ENCODE measurements around the gene UTP15.

GRCh38 chr5:73528248-73528647, 37.3 kb upstream of the UTP15 start:
- no peak for TF ChIP-seq CTCF (conservative IDR thresholded peaks at IDR 0.05; ENCODE audit: low read length)
- no peak for TF ChIP-seq EZH2phosphoT487 (IDR thresholded peaks at IDR 0.05; ENCODE audit: borderline replicate concordance, low read depth, low read length)

Data from OCI-LY7 (cell line).